ENCODE data around the gene E2F7.

The E2F7 gene

GRCh38 chr12:77013091-77013490 lies 52.3 kb downstream of the E2F7 start:
- no peak for DNase-seq

DNA sequence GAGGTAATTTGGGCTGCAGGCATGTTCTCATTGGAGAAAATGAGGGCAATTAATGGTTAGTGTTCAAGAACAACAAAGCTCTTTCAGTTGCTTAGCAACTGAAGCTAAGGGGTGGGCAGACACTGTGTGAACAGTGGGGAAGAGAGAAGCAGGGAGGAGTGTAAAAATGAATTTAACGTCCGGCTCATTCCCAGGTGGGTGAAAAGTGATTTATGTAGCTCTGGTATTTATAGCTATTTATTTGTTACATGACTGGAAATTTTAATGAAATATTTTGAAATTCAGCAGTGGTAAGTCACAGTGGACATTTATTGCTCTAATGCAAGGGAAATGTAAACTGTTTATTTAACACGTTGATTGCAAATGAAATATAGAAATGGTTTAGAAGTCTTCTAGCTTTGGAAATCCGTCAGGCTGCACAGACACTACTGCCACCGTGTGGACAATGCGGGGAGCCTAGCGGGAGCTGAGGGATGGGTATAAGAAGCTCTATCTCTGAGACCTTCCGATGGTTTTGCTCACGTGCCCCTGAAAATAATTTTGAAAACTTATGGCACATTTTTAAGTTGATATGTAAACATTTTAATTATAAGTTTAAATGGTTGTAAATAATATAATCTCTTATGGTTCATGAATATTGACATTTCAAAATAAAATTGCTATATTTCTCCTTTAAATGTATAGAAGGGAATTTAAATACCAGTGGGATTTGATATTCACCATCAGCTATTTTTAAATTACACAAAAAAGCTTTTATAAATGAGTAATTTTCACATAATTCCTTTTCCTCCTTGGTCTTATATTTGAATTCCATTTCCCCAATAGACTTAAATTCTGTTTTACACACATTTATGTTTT lies 54.4 kb downstream of the E2F7 start:
- DNase-seq: peak; percentile 80

DNA sequence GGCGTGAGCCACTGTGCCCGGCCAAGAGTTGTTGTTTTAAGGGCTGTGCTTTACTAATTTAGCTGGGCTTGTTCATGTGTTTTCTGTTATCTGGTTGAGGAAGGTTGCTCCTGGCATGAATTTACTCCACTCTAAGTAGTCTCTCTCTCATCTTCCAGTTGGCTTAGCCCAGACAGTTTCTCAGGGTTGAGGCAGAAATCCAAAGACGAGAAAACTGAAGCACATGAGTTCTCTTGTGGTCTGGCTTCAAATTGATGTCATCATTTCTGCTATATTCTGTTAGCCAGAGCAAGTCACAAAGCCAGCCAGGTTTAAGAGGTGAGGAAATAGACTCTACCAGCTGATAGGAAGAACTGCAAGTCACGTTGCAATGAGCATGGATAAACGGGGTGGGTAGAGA lies 57.9 kb downstream of the E2F7 start:
- DNase-seq: no peak

- no peak for DNase-seq
Observed at GRCh38 chr12:77005611-77006098, 59.7 kb downstream of the E2F7 start.

DNA sequence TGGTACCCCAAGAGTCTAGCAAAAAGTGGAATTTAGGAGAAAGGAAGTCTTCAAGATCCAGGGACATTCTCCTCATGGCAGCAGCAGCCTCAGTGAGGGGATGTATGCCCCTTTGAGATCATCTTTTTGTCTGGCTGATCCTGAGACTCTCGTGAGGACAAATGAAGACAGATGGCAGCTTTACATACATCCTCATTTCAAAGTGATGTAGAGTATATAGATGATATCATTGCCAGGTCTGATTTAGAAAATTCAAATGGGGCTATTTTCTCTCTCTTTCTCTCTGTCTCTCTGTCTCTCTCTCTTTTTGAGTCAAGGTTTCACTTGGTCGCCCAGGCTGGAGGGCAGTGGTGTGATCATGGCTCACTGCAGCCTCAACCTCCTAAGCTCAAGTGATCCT lies 61.5 kb downstream of the E2F7 start:
- no peak for DNase-seq

DNA sequence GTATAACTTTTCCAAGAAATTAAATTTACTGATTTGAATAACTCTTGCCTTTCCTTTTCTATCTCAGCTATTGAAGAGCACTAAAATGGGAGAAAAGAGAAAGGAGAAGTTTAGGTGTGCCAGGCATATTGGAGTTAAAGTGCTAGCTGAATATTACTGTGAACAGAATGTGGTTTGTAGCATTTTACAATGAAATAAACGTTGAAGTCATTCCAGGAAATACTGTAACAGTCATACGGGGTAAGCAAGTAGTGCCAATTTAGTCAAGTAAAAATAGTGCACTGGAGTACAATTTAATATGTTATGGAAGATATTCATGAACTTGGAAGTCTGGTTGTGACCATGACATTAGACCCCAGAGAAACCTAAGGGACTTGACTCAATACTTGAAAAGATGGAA lies 62.1 kb downstream of the E2F7 start:
- DNase-seq: no peak

- DNase-seq: no peak
Observed at GRCh38 chr12:77002382-77002781, 63.0 kb downstream of the E2F7 start.

GRCh38 chr12:77001276-77001675 lies 64.1 kb downstream of the E2F7 start:
- DNase-seq: peak; percentile 15

- no peak for DNase-seq
Observed at GRCh38 chr12:76998908-76999556, 66.3 kb downstream of the E2F7 start.

DNA sequence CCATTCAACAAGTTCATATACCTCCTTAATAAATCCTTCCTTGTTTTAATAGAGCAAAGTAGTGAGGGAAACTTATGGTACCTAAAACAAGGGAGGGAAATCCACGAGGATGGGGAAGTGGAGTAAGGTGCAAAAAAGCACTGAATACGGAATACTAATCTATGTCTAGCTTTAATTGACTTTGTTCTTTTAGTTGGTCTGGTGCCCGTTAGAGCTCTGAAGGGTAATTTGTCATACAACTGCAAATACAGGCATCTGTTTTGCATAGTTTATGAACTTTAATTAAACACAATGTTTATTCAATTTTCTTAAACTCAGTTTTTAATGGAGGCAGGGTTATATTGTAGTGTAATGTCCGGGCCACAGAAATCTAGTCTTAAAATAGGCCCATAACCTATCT lies 67.0 kb downstream of the E2F7 start:
- DNase-seq: no peak

DNA sequence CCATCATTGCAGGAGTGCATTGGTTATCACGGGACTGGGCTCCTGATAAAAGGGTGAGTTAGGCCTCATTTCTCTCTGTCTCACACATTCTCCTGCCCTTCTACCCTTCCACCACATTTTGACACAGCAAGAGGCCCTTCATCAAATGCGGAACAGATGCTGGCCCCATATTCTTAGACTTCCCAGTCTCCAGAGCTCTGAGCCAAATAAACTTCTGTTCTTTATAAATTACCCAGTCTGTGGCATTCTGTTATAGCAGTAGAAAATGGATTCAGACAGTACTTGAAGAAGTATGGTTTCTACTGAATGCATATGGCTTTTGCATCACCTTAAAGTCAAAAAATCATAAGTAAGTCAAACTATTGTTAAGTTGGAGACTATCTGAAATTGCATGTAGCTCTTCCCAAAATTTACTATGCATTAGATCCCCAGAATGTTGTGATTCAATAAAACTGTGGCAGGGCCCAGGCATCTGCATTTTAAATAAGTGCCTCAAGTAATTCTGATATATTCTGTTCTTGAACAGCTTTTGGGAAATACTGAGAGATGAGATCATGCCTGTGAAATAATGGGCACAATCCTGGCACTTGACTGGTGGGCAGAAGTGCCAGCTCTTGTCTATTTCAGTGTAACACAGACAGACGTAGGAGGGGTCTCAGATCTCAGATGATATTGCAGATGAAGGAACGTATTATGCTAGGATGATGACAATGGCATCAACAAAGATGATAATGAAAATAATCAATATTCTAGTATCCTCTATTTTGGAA lies 68.2 kb downstream of the E2F7 start:
- no peak for DNase-seq

- DNase-seq: no peak
Observed at GRCh38 chr12:76990716-76991115, 74.7 kb downstream of the E2F7 start.

GRCh38 chr12:76984566-76984965 lies 80.8 kb downstream of the E2F7 start:
- no peak for DNase-seq

GRCh38 chr12:76983420-76983819 lies 81.9 kb downstream of the E2F7 start:
- no peak for DNase-seq

GRCh38 chr12:76980196-76980595 lies 85.2 kb downstream of the E2F7 start:
- DNase-seq: no peak

DNA sequence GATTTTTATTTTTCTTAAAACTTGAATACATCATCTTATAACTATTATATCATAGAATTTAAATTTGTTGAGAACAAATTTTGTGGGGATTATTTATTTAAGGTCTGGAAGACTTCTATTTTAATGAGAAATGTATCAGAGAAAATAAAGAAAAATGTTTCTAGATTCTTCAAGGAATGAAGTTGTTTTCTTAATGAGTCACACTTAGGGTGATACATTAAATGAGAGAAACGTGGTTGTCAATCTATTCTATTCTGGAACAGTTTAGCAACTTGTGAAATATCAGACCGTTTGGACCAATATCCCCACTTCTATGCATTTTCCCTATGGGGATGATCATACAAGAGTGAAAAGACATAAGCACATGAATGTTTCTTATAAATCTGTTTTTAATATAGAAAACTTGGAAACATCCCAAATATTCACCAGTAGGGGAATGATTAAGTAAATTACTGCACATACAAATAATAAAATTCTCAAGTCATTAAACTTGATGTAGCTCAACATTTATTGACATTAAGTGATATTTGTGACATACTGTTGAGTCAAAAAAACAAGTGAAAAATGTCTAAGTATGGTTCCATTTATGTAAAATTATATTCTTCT lies 88.5 kb downstream of the E2F7 start:
- DNase-seq: no peak

All from NCI-H345 (cell line).